HG03378 (cell line): ENCODE data around the gene IQGAP2.
"Not testable (repeated sequence)": the region's sequence is repeated elsewhere in the genome, so short reads cannot be mapped to it uniquely, and the experiment has no call there.

Source experiments
- ATAC-seq: cut with Tn5 transposase; IDR thresholded peaks from one replicate; pipeline ENCODE4 v1.9.1; 2021; ENCODE audit warnings: mild to moderate bottlenecking, moderate library complexity; ENCODE audit not compliant: unreplicated experiment

The IQGAP2 gene

DNA sequence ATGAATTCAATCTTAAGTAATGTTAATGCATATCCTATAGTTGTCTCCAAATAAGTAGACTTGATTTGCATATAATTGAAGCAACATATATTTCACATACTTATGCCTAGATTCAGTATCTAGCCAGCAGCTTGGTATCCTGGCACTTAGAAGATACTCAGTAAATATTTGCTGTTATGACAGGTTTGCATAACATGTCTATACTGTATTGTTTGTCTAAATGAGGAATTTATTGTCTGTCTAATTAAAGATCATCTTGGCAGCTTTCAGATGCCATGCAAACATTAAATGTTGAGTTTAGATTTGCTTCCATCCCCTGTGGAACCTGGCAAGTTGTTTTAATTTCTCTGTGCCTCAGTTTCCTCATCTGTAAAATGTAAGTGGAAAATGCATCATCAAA lies 9.4 kb downstream of the IQGAP2 start:
- ATAC-seq: no peak

DNA sequence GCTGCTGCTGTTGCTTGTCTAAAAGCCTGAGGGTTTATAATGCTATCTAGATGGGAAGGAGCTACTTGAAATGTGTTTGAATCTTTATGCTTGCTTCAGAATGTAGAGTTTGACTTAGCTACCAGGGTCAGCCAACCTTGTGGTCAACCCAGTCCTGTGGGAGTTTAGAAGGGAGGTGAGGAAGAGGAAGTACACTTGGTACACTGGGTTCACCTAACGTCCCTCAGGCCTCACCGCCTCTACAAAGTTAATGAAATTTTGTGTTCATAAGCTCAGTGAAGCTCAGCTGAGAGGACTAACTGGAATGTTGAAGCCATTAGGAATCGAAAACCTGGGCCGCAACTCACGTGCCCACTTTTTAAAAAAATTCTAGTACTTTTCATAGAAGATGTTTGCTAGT lies 10.7 kb downstream of the IQGAP2 start:
- ATAC-seq: no peak

- no peak for ATAC-seq
Observed at GRCh38 chr5:76414788-76415187, 11.7 kb downstream of the IQGAP2 start.

GRCh38 chr5:76415855-76416254 lies 12.8 kb downstream of the IQGAP2 start:
- no peak for ATAC-seq

DNA sequence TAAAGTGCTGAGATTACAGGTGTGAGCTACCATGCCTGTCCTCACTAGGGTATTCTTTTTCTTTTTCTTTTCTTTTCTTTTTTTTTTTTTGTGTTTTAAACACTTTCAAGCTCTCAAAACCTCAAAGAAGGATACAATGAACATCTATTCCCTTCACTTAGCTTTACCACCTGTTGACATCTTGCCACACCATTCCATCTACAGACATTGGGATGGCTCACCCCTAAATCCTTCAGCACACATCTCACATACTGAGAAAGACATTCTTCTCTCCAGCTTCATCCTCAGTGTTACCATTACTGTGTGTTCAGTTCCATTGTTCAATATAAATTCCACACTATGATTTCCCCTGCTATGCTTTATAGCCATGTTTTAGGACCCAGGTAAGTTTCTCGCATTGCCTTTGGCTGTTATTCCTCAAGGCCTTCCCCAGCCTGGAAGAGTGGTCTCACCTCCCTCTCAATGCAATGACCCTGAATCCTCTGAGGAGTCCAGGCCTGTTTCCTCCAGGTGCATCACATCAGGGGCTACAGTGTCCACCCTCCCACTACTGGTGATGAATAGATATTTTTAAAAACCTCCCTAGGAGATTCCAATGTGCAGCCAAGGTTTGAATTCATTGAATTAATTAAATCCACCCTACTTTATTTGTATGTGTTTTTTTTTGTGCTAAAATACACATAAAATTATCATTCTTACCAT lies 16.7 kb downstream of the IQGAP2 start:
- no peak for ATAC-seq

- no peak for ATAC-seq
Observed at GRCh38 chr5:76422227-76422626, 19.1 kb downstream of the IQGAP2 start.

- no peak for ATAC-seq
Observed at GRCh38 chr5:76422742-76423141, 19.7 kb downstream of the IQGAP2 start.

- ATAC-seq: no peak
Observed at GRCh38 chr5:76425146-76425545, 22.1 kb downstream of the IQGAP2 start.

GRCh38 chr5:76425928-76426804 lies 23.1 kb downstream of the IQGAP2 start:
- no peak for ATAC-seq

- no peak for ATAC-seq
Observed at GRCh38 chr5:76427206-76428140, 24.4 kb downstream of the IQGAP2 start.

- ATAC-seq: not testable (repeated sequence)
Observed at GRCh38 chr5:76428550-76428949, 25.5 kb downstream of the IQGAP2 start.

DNA sequence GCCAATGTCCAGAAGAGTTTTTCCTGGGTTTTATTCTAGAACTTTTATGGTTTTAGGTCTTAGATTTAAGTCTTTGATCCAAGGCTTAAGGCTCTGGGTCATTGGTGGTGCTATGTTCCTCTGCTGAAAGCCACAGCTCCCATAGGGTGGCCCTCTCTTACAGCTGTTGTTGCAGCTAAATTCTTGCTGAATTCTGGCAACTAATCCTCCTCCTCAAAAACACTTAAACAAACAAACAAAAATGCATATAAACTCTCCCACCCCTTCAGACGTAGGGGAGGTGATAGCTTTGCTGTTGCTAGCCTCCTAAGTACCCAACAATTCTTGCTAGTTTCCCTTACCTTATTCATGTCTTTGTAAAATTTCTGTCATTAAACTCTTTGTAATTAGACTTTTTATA lies 30.2 kb downstream of the IQGAP2 start:
- no peak for ATAC-seq

DNA sequence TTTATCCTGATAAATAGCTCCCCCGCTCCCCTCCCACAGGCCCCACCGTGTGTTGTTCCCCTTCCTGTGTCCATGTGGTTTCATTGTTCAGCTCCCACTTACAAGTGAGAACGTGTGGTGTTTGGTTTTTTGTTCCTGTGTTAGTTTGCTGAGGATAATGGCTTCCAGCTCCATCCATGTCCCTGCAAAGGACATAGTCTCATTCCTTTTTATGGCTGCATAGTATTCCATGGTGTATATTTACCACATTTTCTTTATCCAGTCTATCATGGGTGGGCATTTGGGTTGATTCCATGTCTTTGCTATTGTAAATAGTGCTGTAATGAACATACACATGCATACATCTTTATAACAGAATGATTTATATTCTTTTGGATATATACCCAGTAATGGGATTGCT lies 34.4 kb downstream of the IQGAP2 start:
- not testable (repeated sequence) for ATAC-seq

DNA sequence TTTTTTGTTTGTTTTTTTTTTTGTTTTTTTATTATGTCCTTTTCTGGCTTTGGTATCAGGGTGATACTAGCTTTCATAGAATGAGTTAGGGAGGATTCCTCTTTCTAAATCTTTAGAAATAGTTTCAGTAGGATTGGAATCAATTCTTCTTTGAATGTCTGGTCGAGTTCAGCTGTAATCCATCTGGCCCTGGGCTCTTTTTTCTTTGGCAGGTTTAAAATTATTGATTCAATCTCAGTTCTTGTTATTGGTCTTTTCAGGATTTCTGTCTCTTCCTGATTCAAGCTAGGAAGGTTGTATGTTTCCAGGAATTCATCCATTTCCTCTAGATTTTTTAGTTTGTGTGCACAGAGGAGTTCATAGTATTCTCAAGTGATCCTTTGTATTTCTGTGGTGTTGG lies 34.9 kb downstream of the IQGAP2 start:
- no peak for ATAC-seq

- no peak for ATAC-seq
Observed at GRCh38 chr5:76439201-76439600, 36.1 kb downstream of the IQGAP2 start.

- no peak for ATAC-seq
Observed at GRCh38 chr5:76439929-76440328, 36.8 kb downstream of the IQGAP2 start.

DNA sequence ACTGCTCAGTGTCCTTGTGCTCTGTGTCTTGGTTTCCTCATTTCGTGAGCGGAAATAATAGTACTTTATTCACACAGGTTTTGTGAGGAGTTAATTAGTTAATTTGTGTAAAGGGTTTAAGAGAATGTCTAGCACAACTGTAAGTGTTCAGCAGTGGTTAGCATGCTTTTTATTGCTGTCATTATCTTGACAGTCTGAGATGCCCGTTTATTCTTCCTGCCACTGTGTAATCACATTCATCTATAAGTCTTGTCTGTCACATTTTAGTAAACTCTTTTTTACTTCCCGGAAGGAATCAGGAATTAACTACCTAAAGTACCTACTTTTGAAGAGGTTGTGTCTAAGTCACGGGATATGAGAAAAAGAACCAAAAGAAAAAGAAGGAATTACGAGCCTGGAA lies 38.0 kb downstream of the IQGAP2 start:
- no peak for ATAC-seq

GRCh38 chr5:76441890-76442673 lies 39.0 kb downstream of the IQGAP2 start:
- no peak for ATAC-seq

GRCh38 chr5:76443066-76443800 lies 40.1 kb downstream of the IQGAP2 start:
- no peak for ATAC-seq

DNA sequence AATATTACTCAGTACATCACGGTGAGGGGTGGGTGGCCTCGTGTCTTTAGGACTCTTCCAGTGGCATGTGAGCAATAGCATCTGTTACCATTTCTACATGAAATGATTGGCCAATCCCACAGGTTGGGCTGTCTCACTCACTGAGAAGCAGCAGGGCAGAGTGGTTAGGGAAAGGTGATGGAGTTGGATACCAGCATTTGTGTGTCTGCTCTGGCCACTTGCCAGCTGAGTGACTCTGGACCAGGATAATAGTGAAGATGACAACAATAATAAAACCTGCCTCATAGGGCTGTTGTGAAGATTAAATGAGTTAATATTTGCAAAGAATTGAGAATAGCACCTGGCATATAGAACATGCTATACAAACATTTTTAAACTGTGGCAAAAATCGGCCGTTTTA lies 42.0 kb downstream of the IQGAP2 start:
- ATAC-seq: no peak
